Activated T-helper 1 cell treated with anti-CD3 and anti-CD28 coated beads, Interleukin-2, amount 50 U/mL, for 16 hours (primary cell): ENCODE results near the gene CAMTA1.

Source experiments
- DNase-seq, 2 donors: peaks; one replicate each; pipeline ENCODE4 v3.0.0-alpha.2; 2020; ENCODE audit warnings: low read depth in 1 of 2, low spot score in 1 of 2

CAMTA1 gene

DNA sequence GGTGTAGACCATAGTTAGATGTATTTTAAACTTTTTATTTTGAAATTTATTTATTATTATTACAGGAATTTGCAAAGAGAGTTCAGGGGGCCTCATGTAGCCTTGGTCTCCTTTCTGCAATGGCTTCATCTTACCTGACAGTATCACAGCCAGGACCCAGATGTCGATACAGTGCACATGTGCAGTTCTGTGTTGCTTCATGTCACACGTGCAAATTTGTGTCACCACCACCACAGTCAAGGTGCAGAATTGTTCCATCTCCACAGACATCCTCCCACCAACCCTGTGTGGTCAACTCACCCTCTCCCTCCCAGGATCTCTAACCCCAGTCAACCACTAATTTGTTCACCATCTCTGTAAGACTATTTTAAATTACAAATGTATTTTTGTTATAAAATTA lies 184.5 kb downstream of the CAMTA1 start:
- DNase-seq: no peak

DNA sequence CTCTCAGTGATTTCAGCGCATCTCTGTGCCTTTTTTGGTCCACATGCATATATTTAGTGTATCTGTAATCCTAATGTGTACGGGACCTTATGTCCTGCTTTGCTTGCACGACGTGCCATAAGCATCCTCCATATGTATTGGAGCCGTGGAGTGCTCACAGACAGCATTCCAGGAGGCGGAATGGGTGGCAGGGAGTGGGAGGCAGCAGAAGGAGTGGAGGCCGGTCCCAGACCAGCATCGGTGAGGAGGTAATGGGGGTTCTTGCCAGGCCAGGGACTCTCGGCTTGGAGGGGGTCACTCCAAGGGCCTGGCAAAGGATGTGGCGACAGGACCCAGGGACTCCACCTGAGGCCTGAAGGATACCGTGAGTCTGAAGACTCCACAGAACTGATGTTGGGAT lies 185.0 kb downstream of the CAMTA1 start:
- no peak for DNase-seq

DNA sequence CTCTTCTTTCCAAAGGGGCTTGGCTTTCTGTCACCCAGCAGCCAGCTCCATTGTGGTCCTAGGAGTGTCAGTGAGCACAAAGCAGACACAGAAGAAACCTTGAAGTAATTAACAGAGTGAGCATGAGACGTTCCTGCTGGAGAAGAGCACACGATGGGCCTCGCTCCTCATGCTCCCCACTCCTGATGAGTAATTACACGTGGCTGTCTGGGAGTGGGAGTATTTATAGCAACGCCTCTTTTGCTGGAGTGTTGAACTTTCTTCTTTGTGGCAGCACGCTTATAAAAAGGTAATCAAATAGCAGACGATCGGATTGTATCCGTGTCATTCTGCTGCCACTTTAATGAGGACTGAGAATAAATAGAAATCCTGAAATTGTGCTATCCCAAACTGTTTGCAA lies 185.8 kb downstream of the CAMTA1 start:
- DNase-seq: no peak

DNA sequence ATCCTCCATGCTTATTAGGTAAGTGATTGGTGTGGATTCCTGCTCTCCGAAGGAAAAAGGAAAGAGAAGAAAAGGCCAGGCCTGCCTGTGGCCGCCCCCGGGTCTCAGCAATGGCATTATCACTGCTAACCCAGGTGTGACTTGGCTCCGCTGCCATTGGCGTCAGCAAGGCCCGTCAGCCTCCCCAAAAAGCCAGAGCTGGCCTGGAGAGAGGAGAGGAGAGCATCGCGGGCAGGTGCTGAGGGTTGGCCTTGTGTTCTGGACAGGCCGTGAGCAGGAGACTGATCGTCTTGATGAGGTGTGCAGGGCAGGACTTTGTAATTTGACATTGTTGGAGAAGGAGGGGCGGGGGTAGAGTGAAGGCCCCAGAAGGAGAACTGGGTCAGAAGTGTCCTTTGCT lies 186.4 kb downstream of the CAMTA1 start:
- no peak for DNase-seq

DNA sequence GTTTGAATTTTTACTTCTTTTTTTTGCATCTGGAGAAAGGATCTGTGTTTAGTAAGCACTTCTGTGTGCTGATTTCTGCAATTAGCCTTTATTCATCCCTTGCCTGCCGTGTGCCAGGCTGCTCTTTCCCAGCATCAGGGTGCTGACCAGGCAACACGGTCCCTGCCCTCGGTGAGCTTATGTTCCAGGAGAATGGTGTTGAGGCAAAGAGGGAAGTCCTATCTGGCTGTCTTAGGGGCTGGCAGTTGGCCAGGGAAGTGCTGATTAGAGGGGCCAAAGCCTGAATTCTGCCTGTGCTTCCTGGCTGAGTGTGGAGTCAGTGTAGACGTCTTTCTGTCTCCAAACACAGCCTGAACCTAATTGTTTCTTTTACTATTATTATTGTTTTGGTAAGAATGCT lies 187.1 kb downstream of the CAMTA1 start:
- DNase-seq: no peak

DNA sequence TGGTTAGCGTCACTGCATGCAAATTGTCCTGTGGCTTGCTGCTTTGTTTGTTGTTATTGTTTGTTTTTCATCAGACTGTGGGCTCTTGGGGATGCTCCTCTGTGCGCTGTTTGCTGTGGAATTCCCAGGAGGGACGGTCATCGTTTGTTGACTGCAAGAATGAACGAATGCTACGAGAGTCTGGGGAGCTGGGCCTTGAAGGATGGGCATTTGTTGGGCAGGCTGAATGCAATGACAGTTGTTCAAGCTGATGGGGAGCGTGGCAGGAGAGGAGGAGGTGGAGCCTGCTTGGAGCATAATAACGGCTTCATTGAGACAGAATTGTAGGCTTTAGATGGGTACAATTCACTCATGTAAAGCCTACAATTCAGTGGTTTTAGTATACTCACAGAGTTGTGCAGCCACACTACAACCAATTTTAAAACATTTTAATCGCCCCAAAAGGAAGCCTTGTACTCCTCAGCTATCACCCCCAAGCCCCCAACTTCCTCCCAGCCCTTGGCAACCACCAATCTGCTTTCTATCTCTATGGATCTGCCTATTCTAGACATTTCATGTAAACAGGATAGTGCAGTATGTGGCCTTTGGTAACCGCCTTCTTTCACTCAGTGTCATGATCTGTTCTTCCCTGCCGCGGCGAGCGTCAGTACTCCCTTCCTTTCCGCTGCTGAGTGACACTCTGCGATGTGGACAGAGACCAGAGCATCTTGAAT lies 190.2 kb downstream of the CAMTA1 start:
- no peak for DNase-seq

DNA sequence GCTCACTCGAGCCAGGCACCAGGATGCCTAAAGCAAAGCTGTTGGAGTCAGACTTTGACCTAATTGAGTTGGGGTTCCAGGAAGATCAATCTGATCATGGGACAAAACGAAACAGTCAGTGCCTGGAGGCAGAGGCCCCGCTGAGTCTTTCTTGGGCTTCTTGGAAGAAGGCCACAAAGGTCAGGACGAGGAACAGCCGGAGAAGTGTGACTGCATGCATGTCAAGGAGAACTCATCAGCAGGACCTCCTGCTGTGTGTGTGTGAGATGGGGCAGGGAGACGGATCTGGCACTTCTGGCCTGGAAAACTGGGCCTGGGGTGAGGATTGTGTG lies 190.8 kb downstream of the CAMTA1 start:
- DNase-seq: no peak

DNA sequence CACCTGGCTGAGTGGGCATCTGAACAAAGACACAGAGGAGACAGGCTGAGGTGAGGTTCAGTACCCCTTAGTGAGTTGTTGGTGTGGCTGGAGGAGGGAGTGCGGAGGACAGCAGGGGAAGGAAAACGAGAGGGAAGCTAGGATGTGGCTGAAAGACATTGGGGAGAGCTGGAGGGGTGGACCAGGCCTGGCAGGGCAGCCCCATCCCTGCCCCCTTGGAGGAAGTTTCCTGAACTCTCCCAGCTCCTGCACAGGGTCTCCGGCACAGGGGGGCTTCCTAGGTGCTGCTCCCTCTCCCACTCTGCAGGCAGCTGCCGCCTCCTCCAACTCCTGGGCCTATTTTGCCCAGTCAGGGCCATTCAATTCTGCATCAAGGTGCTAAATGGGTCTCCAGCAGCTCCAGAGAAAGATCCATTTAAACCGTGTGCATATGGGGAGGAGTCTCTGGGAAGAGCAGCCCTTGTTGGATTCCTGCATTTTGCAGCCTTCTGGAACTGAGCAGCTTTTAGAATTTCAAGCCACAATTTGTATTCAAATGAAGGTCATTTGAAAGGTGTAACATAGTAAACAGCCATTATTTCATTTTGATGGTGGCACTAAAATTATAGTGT lies 193.9 kb downstream of the CAMTA1 start:
- DNase-seq: no peak

DNA sequence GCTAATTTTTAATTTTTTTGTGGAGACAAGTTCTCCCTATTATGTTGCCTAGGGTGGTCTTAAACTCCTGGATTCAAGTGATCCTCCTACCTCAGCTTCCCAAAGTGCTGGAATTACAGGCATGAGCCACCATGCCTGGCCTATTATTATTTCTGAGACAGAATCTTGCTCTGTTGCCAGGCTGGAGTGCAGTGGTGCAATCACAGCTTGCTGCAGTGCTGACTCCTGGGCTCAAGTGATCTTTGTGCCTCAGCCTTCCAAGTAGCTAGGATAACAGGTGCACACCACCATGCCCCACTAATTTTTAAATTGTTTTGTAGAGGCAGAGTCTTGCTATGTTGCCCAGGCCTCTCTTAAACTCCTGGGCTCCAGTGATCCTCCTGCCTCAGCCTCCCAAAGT lies 196.3 kb downstream of the CAMTA1 start:
- DNase-seq: no peak

DNA sequence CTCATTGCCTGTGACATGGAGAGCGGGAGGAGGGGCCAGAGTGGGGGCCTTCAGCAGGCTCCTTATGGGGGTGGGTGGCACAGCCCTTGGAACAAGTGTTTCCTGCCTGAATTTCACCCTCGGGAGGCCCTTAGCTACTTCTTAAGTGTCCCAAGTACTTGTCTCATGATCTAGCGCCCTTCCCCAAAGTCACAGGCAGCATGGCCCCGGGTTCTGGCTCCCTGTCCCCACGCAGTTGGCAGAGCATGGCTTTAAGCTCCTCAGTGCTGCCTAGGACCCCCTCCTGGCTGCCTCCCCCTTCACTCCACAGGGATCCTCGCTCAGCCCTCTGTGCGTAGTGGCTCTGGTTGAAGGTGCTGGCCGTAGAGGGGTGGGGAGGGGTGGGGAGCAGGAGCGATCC lies 197.2 kb downstream of the CAMTA1 start:
- DNase-seq: no peak

DNA sequence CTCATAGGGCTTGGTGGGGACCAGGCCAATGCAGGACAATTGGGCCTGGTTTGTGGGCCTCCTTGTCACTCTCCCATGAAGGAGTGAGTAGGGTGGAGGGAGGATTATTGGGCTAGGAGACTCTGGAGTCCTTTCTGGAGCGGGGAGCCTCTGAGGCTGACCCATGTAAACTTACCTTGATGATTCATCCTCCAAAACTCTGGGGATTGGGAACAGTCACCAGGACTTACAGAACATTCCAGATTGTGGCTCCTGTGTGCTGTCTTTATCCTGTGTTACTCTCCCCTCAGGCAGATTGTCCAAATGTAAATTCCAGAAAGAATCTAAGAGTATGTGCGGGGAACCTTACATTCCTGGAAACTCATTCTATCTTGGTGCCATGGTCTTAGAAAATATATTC lies 197.6 kb downstream of the CAMTA1 start:
- no peak for DNase-seq

DNA sequence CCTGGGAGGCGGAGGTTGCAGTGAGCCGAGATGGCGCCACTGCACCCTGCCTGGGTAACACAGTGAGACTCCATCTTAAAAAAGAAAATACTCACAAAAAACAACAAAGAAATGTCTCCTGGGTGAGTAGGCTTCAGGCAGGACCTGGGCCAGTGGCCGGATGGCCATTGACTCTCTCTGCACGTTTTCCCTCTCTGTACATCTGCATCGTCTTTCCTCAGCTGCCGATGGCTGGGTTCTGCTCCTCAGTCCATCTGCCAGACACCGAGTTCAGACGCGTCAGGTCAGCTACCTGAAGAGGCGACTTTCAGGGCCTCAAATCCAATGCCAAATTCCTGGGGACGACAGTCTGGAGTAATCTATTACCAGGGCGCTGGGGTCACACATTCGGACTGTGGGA lies 199.3 kb downstream of the CAMTA1 start:
- no peak for DNase-seq

DNA sequence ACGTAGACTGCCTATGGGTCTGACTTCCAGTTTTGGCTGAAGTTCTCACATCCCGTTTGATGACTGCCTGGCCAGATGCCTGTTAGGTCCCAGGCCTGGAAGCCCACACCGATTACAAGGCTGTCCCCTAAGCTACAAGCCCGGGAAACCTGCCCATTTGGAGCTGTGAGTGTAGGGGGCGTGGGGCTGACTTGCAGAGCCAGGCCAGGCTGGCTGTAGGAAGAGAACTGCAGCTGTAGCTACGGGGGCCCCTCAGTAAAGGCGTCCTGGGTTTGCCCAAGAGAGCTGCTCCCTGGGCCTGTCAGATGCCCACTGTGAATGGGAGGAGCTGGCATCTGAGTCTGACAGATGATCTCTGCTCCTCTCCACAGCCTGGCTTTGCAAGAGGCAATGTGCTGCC lies 199.7 kb downstream of the CAMTA1 start:
- no peak for DNase-seq

DNA sequence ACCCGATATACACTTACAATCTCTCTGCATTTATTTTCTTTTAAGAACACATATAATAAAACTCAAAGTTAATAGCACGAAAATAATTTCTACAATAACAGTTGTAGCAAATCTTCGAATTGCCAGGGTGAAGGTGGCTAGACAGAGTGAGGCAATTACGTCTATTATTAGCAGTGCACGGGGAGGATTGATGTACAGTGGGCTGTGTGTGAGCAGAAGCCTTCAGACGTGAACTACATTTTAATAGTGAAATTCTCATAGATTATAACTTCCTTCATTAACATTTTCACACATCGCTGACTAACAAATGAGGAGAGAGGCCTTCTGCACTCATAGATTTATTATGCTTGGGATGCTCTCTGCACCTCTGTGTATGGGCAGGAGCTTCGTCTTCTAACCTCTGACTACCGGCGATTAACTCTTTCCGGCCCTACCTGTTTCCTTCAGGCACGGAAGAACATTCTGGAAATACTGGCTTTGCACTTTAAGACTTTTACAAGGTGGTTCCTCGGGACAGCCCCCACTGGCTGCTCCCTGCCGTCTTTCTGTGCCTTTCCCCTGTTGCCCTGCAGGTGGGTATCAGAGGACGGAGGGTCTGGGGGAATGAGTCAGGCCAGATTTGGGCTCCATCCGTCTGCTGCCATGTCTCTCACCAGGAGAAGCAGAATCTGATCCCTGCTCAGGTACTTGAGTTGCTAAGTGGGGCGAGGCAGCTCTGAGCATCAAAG lies 200.5 kb downstream of the CAMTA1 start:
- no peak for DNase-seq

DNA sequence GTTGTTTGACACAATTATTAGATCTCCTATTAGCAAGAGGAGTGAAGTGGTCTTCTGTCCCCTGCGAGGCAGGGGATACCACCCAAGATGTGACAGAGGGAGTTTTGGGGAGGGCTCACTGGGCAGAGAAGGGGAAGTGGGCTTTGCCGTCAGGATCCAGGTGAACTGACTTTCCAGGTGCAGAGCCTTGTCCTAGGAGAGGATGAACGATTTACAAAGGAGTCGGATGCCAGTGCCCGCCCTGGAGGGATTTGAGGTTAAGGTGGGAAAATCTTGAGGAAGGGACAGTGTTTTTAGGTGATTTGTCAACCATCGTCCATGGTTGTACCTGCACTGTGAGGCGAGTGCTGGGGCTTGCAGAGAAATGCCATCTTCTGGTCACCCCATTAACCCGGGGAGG lies 201.0 kb downstream of the CAMTA1 start:
- no peak for DNase-seq

DNA sequence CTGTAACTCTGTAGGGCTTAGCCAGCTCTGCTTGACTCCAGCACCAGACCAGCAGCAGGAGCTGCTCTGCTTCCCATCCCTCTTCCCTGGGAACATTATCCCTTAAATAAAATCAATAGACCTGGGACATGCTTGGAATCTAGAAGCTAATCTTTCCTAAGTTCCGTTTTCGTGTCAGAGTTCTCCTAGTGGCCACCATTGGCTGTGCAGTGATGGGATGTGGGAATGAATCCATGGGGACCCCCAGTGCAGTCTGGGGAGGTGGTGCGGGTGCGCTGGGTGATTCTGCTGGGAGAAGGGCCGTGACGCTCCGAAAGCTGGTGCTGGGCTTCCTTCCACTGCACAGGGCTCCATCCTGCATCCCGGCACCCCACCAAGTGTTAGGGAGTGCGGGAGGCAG lies 202.7 kb downstream of the CAMTA1 start:
- DNase-seq: no peak

DNA sequence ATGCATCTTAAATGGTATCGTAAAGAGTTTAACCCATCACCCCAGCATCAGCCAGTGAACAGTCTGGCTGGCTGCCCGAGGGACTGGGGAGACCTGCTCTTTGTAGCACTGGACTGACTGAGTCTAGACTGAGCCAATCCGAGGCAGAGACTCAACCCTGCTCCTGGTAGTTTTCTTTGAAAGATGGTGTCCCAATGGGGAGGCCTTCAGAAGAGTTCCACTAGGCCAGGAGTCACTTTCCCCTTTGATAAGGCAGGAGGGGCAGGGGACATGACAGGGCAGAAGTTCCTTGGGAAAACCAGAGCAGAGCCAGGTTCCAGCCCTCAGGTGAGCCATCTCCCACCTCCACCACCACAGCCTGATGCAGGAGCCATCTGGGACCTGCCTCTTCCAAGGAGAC lies 203.5 kb downstream of the CAMTA1 start:
- no peak for DNase-seq

DNA sequence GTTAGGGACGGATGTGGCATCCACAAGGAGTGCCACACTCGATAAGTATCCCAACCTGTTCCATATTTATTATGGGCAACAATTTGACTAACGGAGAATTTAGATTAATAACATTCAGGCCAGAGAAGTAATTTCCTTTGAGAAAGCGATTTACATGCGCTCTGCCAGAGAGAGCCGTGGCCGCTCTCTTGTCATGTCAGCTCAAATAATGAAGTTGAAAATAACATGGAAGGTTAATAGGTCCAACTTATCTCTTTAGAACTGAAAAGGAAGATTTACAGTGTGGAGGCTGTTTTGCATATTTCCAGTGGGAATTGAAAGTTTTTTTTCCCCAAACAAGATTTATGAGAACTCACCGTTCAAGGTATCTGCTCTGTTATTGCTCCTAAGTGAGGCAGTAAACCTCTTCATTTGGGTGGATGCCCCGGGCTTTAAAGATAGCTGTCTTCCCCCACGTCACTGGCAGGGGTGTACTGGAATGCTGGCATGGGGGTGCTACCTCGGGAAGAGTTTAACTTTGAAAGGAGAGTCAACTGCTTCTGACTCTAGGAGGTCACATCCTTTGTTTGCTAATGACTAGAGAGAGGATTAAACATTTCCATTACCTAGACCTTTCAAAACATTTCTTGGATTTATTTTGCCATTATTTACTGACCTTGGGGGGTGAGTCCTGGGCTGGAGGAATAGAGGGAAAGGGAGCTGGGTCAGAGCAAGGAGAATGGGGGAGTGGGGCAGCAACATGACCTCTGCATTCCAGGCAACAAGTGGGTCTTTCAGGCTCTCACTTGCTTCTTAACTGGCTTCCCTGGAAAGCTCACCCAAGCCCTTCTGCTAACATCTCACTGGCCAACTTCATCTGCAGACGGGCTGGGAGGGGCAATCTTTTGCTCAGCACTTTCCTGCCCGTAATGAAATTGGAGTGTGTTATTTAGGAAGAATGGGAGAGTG lies 204.2 kb downstream of the CAMTA1 start:
- DNase-seq: no peak

DNA sequence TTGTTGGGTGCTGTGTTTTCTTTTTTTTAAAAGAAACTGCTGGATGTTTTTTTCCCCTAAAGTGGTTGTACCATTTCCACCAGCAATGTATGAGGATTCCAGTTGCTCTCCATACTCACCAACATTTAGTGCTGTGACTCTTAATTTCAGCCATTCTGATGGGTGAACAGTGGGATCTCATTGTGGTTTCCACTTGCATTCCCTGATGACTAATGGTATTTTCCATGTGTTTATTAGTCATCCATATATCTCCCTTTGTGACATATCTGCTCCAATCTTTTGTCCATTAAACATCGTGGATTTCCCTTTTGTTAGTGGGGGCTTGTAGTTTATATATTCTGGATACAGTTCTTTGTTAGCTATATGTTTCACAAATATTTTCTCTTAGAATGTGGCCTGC lies 206.0 kb downstream of the CAMTA1 start:
- no peak for DNase-seq

DNA sequence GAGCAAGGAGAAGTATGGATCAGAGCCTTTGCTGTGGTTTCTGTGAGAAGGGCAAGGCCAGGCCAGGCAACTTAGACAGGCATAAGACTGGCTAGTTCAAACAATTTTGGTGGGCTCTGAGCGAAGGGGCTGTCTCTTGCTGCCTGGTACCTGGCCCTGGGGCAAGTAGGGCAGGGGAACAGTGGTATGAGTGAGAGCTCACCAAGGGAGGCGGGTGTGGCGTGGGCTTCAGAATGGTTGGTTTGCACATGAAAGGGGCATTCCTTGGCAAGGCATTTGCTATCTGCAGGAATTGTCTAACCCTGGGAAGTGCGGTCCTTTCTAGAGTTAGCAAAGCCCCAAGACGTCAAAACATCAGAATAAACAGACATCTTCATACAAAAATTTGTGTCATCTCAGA lies 210.5 kb downstream of the CAMTA1 start:
- no peak for DNase-seq

DNA sequence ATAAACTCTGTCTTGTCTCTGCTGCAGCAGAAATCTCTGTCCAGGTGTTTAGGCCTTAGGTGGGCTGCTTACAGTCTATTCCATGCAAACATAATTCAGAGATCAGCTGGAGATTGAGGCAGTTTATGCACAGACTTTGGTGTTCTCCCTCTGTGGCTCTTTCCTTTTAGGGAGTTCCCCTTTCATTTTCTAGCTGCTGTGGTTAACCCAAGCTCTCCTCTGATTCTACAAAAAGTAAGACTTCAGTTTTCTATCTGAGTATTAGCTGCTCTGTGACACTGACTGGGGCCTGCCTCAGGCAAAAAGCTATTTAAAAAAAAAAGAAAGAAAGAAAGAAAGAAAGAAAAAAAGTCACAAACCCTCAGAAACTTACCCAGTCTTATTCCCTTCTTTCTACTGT lies 211.1 kb downstream of the CAMTA1 start:
- no peak for DNase-seq

DNA sequence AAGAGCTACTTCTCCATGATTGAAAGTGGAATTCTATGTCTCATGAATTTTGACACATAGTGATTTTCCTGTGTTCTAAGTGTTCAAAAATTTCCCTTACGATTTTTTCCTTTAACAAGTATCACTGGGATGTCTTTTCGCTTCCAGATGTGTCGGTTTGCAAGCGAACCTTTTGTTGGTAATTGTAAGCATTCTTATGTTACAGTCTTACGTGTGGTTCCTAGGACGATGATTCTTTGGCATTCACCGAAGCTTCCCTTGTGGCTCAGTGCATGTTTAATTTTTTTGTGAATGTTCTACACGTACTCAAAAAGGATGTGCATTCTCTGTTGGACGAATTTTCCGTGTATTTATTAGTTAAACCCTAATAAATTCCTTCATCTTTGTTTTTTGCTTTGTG lies 211.6 kb downstream of the CAMTA1 start:
- no peak for DNase-seq
